ENCODE data around the gene SLC16A8.

SLC16A8 gene

DNA sequence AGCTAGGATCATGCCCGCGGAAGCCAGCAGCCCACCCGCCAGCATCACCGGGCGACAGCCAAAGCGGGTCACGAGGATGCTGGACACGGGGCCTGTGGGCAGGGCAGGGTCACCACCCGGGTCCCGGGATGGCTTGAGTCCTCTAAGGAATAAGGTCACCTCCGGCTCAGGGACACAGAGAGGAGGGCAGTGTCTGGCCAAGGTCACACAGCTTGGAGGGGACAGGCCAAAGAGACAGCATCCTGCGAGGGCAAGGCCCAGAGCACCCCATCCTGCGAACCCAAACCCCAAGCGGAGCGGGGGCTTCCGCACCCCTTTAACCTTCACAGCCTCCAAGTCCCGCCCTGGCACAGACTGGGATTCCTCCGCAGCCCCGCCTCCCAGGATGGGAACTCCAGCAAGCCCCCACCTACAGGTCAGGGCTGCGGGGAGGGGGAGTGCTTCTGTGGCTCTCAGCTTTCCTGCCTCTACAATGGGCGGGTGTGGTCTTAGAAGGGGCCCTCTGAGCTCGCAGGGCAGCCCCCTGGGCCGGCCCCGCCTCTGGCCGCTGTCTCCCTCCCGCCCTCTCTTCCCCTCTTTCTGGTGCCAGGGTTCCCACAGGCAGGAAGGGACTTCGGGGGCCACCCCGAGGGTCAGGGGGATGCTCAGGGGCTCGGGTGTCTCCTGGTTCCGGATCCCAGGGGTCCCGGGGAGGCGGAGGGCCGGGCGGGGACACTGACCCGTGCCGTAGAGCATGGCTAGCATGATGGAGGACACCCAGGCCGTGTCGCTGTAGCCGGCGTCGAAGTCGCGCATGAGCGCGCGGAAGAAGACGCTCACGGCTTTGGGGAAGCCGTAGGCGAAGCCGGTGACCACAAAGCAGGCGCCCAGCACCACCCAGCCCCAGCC is 1.8 kb downstream of the SLC16A8 start:
- ATAC-seq, result no peak
- TF ChIP-seq, protein P1, sequence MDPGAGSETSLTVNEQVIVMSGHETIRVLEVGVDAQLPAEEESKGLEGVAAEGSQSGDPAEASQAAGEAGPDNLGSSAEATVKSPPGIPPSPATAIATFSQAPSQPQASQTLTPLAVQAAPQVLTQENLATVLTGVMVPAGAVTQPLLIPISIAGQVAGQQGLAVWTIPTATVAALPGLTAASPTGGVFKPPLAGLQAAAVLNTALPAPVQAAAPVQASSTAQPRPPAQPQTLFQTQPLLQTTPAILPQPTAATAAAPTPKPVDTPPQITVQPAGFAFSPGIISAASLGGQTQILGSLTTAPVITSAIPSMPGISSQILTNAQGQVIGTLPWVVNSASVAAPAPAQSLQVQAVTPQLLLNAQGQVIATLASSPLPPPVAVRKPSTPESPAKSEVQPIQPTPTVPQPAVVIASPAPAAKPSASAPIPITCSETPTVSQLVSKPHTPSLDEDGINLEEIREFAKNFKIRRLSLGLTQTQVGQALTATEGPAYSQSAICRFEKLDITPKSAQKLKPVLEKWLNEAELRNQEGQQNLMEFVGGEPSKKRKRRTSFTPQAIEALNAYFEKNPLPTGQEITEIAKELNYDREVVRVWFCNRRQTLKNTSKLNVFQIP (CRISPR knock-in tag; IDR thresholded peaks at IDR 0.05; ENCODE audit: borderline replicate concordance, low read depth), result no peak
- TF ChIP-seq ARNTL (CRISPR knock-in tag; IDR thresholded peaks at IDR 0.05; ENCODE audit: borderline replicate concordance, low read depth), result no peak

- no peak; the same call in 2 of the 3 replicates for ATAC-seq
- TF ChIP-seq TOX (CRISPR knock-in tag; IDR thresholded peaks at IDR 0.05; ENCODE audit: borderline replicate concordance), result no peak
- no peak for TF ChIP-seq ZFP3 (CRISPR knock-in tag; IDR thresholded peaks at IDR 0.05)
- no peak for TF ChIP-seq OSR1 (CRISPR knock-in tag; IDR thresholded peaks at IDR 0.05)
- TF ChIP-seq PPARA (CRISPR knock-in tag; IDR thresholded peaks at IDR 0.05; ENCODE audit: borderline replicate concordance), result no peak
- no peak for TF ChIP-seq CREB5 (CRISPR knock-in tag; IDR thresholded peaks at IDR 0.05; ENCODE audit: low read depth)
- TF ChIP-seq PATZ1 (CRISPR knock-in tag; IDR thresholded peaks at IDR 0.05; ENCODE audit: borderline replicate concordance), result no peak
- TF ChIP-seq ISL1 (CRISPR knock-in tag; IDR thresholded peaks at IDR 0.05), result no peak
- no peak for TF ChIP-seq CSDC2 (CRISPR knock-in tag; IDR thresholded peaks at IDR 0.05)
- no peak for TF ChIP-seq ARNTL (CRISPR knock-in tag; IDR thresholded peaks at IDR 0.05; ENCODE audit: borderline replicate concordance, low read depth)
- no peak for TF ChIP-seq GLIS3 (CRISPR knock-in tag; IDR thresholded peaks at IDR 0.05)
- TF ChIP-seq SNAI2 (CRISPR knock-in tag; IDR thresholded peaks at IDR 0.05), result no peak
- no peak for TF ChIP-seq TSHZ2 (CRISPR knock-in tag; IDR thresholded peaks at IDR 0.05)
These were observed 2.4 kb downstream of the SLC16A8 start for GRCh38 chr22:38081636-38081940.

- TF ChIP-seq ZNF8 (CRISPR knock-in tag; IDR thresholded peaks at IDR 0.05) (no peak), TSHZ2 (CRISPR knock-in tag; IDR thresholded peaks at IDR 0.05) (no peak), ZC3H10 (CRISPR knock-in tag; IDR thresholded peaks at IDR 0.05) (no peak), OSR1 (CRISPR knock-in tag; IDR thresholded peaks at IDR 0.05) (no peak), BACH2 (CRISPR knock-in tag; IDR thresholded peaks at IDR 0.05; ENCODE audit: borderline replicate concordance) (no peak), TOX (CRISPR knock-in tag; IDR thresholded peaks at IDR 0.05; ENCODE audit: borderline replicate concordance) (no peak), PATZ1 (CRISPR knock-in tag; IDR thresholded peaks at IDR 0.05; ENCODE audit: borderline replicate concordance) (no peak), GLIS3 (CRISPR knock-in tag; IDR thresholded peaks at IDR 0.05) (no peak), ISL1 (CRISPR knock-in tag; IDR thresholded peaks at IDR 0.05) (no peak), ARNTL (CRISPR knock-in tag; IDR thresholded peaks at IDR 0.05; ENCODE audit: borderline replicate concordance, low read depth) (no peak), SNAI2 (CRISPR knock-in tag; IDR thresholded peaks at IDR 0.05) (no peak), ZNF565 (CRISPR knock-in tag; conservative IDR thresholded peaks at IDR 0.05; ENCODE audit: low read depth) (no peak), CREB5 (CRISPR knock-in tag; IDR thresholded peaks at IDR 0.05; ENCODE audit: low read depth) (no peak)
- peak; percentile 28; the same call in 2 of the 3 replicates for ATAC-seq
These were observed 2.9 kb downstream of the SLC16A8 start for GRCh38 chr22:38080850-38081635.
